KOPT-K1 (cell line): ENCODE data around the gene KCNN3.
"Not testable (repeated sequence)": the region's sequence is repeated elsewhere in the genome, so short reads cannot be mapped to it uniquely, and the experiment has no call there.

ENCODE experiments used
- H3K27ac ChIP-seq: fragments of 200-600 bp; sonication (generic); 2 replicates; pipeline ENCODE4 v1.5.1; 2016; ENCODE audit warnings: antibody characterized with exemption, mild to moderate bottlenecking, low read depth, low read length; ENCODE audit not compliant: poor library complexity, severe bottlenecking
- H3K36me3 ChIP-seq: fragments of 200-600 bp; sonication (generic); 2 replicates; pipeline ENCODE4 v1.5.1; 2017; ENCODE audit warnings: antibody characterized with exemption, mild to moderate bottlenecking, low read length, moderate library complexity; ENCODE audit not compliant: insufficient read depth
- H3K9me3 ChIP-seq: fragments of 200-600 bp; sonication (generic); 2 replicates; pipeline ENCODE4 v1.5.1; 2017; ENCODE audit warnings: antibody characterized with exemption, low read length, mild to moderate bottlenecking; ENCODE audit not compliant: insufficient read depth, poor library complexity, severe bottlenecking

Gene KCNN3

DNA sequence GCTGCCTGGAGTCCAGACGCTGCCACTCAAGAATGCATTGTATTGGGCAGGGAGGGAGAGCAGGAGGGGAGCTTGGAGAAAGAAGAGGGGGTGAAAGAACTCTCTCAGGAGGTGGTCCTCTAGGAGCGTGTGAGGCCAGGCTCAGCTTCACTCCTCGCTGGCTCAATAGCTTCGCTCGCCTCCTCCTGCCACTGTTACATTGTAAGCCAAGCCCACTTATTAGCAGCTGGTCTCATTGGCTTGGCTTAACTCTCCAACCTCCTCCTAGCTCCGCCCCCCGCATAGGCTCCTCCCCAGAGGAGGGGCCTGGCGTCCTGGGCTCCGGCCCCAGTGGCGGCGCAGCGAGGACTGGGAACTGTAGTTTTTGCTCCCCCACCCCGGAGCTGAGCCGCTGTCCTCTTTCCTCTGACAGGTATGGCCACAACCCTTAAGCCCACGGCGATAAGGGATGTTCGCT lies at the start of gene KCNN3:
Gene KCNN3 (minus strand): TSS at position 167 of the 457 bp plus-strand sequence. CDS start 317 bp downstream, outside the sequence.
- Histone ChIP-seq H3K9me3 (no peaks in the 10 kb centered on the region), H3K27ac (no peak within 1 kb of the TSS), H3K36me3 (no peaks in the 10 kb centered on the region)

DNA sequence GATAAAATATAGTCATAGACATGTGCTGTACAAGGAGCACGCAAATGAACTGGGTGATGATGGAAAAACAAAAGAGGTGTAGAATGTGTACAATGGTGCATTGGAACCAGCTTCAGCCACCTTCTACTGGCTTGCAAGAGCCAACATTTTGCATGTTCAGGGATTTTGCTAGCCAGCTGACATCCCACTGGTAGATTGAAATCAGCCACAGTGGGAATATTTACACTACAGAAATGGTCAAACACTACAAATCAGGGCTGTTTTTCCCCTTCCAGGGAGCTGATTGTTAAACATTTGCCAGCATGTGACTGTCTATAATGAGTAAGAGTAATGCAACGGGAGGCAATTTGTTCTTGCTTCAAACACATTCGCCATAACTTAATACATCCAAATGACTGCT lies 43.2 kb upstream of the KCNN3 start:
- Histone ChIP-seq H3K9me3 (peaks cover 7% of the 10 kb centered on the region), H3K36me3 (no peaks in the 10 kb centered on the region), H3K27ac (no peak overlapping the region)

DNA sequence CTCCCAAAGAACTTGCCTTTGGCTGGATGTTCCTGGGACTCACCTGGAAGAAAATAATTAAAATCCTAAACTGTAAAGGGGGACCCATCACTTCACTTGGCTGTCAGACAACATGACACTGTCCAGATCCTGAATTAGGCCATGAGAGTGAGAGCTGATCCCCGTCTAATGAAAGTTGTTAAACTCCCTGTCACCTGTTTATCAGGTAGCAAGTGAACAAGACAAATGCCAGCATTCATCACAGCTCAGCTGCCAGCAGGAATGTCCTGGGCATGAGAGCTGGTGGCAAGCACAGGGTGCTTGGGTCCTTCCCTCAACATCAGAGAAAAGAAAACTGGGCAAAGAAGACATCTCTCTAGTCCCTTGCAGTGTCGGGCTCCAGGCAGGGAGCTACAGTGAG lies 42.7 kb upstream of the KCNN3 start:
- Histone ChIP-seq H3K27ac (no peak overlapping the region), H3K9me3 (peaks cover 7% of the 10 kb centered on the region), H3K36me3 (no peaks in the 10 kb centered on the region)

DNA sequence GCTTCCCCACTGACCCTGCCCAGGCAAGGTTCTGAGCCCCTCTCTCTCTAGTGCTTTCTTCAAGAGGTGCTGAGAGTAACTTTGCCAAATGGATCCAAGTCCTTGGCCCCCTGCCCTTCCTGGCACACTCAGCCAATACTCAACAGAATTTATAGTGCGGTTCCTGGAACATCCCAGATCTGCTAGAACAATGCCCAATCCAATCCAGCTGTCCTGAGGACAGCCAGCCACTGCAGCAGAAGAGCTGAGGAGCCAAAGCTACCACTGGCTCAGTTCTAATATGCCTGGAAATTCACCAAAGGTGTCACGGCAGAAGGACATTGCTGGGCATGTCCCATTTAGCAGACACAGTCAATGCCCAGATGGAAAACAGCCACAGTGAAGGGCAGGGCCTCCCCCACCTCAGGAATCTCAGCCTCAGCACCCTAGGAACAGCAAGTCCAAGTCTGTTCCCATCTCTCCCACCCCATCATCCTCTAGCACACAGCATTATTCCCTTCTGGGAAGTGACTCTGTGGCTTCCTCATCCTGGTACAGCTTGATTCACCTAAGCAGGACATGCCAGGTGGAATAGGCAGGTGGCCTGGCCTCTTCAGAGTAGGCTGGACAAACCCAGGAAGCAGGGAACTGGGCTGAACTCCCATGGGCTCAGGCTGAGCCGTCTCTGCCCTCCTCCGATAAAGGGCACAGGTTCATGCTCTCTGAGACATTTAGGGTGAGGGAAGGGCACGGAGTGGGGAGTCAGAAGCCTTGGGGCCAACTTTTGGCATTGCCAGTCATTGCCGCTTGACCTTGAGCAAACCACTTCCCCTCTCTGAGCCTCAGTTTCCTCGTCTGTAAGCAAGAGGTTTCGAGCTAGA lies 41.8 kb upstream of the KCNN3 start:
- H3K9me3 ChIP-seq = peaks cover 7% of the 10 kb centered on the region
- no peaks in the 10 kb centered on the region for H3K36me3 ChIP-seq
- no peak overlapping the region for H3K27ac ChIP-seq

DNA sequence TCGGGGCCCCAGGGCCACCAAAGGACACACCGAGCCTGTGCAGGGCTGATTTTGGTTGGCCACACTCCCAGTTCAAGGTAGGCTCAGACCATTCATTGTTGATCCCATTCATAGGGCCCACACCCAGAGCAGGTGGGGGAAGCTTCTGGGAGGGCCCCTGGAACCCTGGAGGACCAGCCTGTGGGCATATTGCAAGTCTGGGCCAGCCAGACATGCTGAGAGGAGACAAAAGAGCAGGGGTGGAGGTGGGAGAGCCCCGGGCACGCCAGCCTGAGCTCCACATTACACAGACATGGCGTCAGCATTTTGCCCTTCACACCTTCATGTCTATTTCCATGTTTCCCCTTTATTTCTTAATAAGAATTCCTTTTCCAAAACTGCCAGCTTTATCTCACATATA lies 40.8 kb upstream of the KCNN3 start:
- no peaks in the 10 kb centered on the region for H3K36me3 ChIP-seq
- no peak overlapping the region for H3K27ac ChIP-seq
- H3K9me3 ChIP-seq = peaks cover 7% of the 10 kb centered on the region

DNA sequence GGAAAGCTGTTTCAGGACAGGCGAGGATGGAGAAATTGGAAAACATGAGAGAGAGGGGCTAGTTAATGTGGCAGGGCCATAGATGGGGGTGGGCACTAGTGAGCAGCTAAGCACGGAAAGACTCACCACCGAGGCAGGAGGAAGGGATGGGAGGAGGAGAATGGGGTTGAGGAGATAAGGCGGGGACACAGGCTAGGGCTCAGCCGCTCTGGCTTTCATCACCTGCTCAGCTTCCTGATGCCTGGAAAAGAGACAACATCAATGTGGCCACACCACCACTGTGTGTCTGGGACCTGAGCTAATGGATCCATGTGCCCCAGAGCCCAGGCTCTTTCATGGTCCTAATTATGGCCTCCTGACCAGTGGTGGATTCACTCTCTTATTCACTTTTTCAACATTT lies 38.9 kb upstream of the KCNN3 start:
- H3K27ac ChIP-seq = no peak overlapping the region
- peaks cover 7% of the 10 kb centered on the region for H3K9me3 ChIP-seq
- no peaks in the 10 kb centered on the region for H3K36me3 ChIP-seq

DNA sequence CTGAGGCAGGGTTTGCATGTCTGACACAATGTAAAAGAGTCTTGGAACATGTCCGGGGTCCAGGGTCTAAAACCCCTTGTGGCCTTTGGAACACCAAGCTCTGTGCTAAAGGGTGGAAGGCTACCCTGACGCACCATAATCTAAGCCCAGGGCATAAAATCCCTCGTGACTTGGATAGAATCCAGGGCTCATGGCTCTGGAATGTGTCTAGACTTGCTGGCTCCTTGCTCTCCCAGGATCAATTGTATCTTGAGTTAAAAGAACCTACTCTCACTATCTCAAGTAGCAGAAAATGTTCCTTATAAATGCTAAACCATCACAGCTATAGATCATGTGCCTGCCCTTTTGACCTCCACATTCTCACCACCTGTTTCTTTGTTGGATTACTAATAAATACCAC lies 38.0 kb upstream of the KCNN3 start:
- H3K36me3 ChIP-seq, H3K9me3 ChIP-seq, H3K27ac ChIP-seq: not testable (repeated sequence)

DNA sequence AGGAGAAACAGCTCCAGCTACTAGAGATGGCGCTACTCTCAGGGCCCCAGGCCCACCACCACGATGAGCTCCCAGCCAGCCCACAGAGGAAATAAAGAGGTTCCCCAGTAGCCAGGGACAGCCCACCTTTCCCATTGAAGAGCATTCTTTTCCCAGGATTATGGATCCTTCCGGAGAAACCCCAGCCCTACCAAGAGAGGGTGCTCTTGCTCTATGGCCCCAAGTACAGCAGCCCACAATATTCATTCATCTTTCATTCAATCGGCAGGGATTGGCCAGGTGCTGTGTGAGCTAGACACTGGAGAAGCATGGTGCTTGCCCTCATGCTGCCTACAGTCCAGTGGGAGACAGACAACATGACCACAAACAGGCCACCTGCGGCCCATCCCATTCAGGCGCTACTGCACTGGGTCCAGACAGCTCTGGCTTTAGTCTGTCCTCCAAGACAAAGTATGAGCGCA lies 36.6 kb upstream of the KCNN3 start:
- peaks cover 7% of the 10 kb centered on the region for H3K9me3 ChIP-seq
- H3K27ac ChIP-seq = no peak overlapping the region
- H3K36me3 ChIP-seq = no peaks in the 10 kb centered on the region

DNA sequence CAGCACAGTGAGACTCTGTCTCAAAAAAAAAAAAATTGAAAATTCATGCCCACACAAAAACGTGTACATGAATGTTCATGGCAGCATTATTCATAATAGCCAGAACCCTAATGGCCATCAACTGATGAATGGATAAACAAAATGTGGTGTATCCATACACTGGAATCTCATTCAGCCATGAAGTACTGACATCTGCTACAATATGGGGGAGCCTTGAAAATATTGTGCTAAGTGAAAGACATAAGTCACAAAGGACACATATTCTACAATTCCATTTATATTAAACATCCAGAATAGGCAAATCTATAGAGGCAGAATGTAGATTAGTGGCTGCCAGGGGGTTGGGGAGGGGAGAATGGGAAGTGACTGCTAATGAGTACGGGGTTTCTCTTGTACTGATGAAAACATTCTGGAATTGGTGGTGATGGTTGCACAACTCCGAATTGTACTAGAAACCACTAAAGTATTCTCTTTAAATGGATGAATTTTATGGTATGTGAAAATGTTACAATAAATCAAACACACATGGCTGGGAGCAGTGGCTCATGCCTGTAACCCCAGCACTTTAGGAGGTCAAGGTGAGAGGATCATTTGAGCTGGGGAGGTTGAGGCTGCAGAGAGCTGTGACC lies 33.0 kb upstream of the KCNN3 start:
- no peak overlapping the region for H3K27ac ChIP-seq
- H3K36me3 ChIP-seq = no peaks in the 10 kb centered on the region
- no peaks in the 10 kb centered on the region for H3K9me3 ChIP-seq

DNA sequence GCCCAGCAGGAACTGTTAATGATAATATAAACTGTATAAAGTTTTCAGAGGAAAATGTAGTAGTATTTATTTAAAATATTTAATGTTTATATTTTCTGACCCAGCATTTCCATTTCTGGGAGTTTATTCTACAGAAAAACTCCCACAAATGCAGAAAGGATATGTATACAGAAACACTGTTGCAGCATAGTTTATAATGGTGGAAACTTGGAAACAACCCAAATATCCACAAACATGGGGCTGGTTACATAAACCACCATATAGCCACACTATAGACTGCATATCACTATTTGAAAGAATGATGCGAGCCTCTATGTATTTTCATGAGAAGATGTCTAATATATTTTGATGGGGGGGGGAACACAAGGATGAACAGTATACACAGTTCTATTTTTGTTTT lies 31.5 kb upstream of the KCNN3 start:
- no peaks in the 10 kb centered on the region for H3K36me3 ChIP-seq
- no peaks in the 10 kb centered on the region for H3K9me3 ChIP-seq
- no peak overlapping the region for H3K27ac ChIP-seq

DNA sequence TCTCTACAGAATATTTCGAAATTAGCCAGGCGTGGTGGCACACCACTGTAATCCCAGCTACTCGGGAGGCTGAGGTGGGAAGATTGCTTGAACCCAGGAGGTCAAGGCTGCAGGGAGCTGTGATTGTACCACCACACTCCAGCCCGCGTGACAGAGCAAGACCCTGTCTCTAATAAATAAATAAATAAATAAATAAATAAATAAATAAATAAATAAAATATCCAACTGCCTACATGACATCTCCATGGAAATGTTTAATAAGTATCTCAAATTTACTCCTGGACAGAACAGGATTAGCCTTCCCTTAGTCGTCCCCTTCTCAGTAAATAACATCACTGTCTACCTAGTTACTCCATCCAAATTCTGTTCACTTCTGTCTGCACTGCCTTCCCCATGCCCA lies 29.0 kb upstream of the KCNN3 start:
- H3K27ac ChIP-seq = no peak overlapping the region
- no peaks in the 10 kb centered on the region for H3K9me3 ChIP-seq
- H3K36me3 ChIP-seq = no peaks in the 10 kb centered on the region

DNA sequence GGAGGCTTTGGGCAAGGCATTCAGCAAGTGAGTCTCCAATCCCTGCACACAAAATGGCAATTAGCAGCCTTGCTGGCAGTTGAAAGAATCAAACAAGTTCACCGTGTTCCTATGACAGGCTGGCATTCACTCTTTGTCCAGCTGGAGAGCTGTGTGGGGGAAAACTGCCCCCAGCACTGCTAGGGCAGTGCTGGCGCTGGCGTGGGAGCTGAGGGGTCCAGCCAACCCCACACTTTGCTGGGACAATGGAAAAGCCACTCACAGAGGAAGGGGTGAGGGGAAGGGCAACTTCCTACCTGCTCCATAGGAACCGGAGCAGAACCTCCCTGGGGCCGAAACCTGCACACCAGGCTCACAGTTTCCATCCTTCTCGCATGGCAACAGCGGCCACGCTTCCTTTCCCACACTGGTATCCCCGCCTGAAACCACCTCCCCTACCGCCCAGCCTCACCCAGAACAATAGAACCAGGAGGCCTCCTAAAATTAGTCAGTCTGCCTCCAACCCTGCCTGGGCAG lies 26.7 kb upstream of the KCNN3 start:
- Histone ChIP-seq H3K27ac (no peak overlapping the region), H3K9me3 (no peaks in the 10 kb centered on the region), H3K36me3 (no peaks in the 10 kb centered on the region)

DNA sequence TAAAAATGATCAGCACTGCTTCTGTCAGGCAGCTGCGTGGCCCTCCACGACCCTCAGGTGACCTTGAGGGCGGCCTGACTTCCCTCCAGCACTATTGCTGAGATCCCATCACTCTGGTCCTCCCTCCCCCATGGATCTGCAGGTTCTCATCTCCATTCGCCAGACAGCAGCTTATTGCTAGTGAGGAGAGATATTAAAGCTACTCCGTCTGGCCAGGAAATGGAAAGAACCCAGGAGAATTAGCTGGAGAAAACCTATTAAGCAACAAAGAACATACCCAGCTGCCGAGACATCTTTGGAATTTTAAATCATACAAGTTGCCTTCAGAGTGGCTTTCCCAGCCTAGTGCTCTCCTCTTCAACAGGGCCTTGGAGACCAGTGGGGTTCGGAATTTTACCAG lies 25.7 kb upstream of the KCNN3 start:
- H3K27ac ChIP-seq = no peak overlapping the region
- no peaks in the 10 kb centered on the region for H3K36me3 ChIP-seq
- H3K9me3 ChIP-seq = no peaks in the 10 kb centered on the region

DNA sequence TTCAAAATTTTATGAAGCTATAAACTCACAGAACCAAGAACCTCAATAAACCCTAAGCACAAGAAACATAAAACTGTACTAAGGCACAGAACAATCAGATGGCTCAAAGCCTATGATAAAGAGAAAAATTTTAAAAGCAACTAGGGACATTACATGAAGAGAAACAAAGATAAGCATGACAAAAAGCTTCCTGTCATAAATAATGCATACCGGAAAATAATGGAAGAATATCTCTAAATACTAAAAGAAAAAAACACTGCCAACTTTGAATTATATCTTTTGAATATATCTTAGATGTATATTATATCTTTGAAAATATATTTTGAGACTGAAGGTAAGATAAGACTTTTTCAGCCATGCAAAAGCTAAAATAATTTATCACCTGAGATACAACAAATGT lies 21.4 kb upstream of the KCNN3 start:
- Histone ChIP-seq H3K36me3 (no peaks in the 10 kb centered on the region), H3K27ac (no peak overlapping the region), H3K9me3 (no peaks in the 10 kb centered on the region)

DNA sequence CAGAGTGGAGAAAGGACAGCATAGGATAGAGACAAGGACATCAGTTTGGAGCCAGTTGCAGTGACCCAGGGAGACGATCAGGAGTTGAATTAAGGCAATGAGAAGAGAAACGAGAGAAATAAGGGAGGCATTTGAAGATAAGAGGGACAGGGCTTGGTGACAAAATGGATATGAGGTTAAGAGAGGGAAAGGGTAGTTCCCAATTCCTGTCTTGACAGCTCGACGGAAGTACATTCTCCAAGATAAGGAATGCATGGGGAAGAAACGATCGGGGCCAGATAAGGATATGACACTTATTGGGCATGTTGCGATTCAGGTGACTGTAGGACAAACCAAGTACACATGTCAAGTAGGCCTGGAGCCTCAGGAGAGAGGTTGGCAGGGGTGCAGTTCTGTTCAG lies 18.7 kb upstream of the KCNN3 start:
- Histone ChIP-seq H3K9me3 (no peaks in the 10 kb centered on the region), H3K27ac (no peak overlapping the region), H3K36me3 (no peaks in the 10 kb centered on the region)
